Measurements from ENCODE around the gene SLC1A7. TPM values are rescaled to one million over a fixed set of nuclear protein-coding genes. Genes with fewer than 3 reads are reported as not detected.

SLC1A7 gene
- polyA plus RNA-seq, 1 donor from 2014 or later: not detected

GRCh38 chr1:53156783-53157182, 14.3 kb upstream of the SLC1A7 start:
- no peak for TF ChIP-seq RAD21 (conservative IDR thresholded peaks at IDR 0.05)
- TF ChIP-seq EZH2 (IDR thresholded peaks at IDR 0.05; ENCODE audit: borderline replicate concordance, insufficient read depth, low read length, poor library complexity, severe bottlenecking): no peak
- TF ChIP-seq REST (IDR thresholded peaks at IDR 0.05; ENCODE audit: borderline replicate concordance): no peak
- TF ChIP-seq TAF1 (IDR thresholded peaks at IDR 0.05; ENCODE audit: low read depth): no peak
- TF ChIP-seq CTCF (IDR thresholded peaks at IDR 0.05; ENCODE audit: poor library complexity, severe bottlenecking): no peak
- no peak for TF ChIP-seq MXI1 (conservative IDR thresholded peaks at IDR 0.05; ENCODE audit: poor library complexity, severe bottlenecking)
- no peak for TF ChIP-seq POLR2AphosphoS5 (IDR thresholded peaks at IDR 0.05)
- no peak for TF ChIP-seq SMC3 (conservative IDR thresholded peaks at IDR 0.05; ENCODE audit: poor library complexity)
- TF ChIP-seq EP300 (conservative IDR thresholded peaks at IDR 0.05; ENCODE audit: poor library complexity, severe bottlenecking): no peak
- Histone ChIP-seq H3K9me3 (ENCODE audit: low read length) (no peaks in the 10 kb centered on the region), H3K9me2 (ENCODE audit: insufficient read depth, low read length) (no peaks in the 10 kb centered on the region), H3K79me2 (replicated peaks; ENCODE audit: insufficient read depth, low read length) (no peaks in the 10 kb centered on the region), H3K9ac (ENCODE audit: low read length) (no peak overlapping the region), H3K27me3 (ENCODE audit: insufficient read depth, low read depth, low read length) (no peaks in the 10 kb centered on the region), H3K4me3 (ENCODE audit: low read length) (no peak overlapping the region), H3K27ac (ENCODE audit: low read length) (no peak overlapping the region), H3K36me3 (ENCODE audit: insufficient read depth, low read length) (no peaks in the 10 kb centered on the region), H3F3A (ENCODE audit: insufficient read depth, low read length, poor library complexity, severe bottlenecking) (no peaks in the 10 kb centered on the region), H4K20me1 (ENCODE audit: insufficient read depth) (no peaks in the 10 kb centered on the region), H2AFZ (ENCODE audit: low read depth, low read length) (no peak overlapping the region), H3K4me2 (ENCODE audit: low read length) (no peak overlapping the region)

GRCh38 chr1:53155945-53156344, 13.5 kb upstream of the SLC1A7 start:
- Histone ChIP-seq H4K20me1 (ENCODE audit: insufficient read depth) (no peaks in the 10 kb centered on the region), H3K27me3 (ENCODE audit: insufficient read depth, low read depth, low read length) (no peaks in the 10 kb centered on the region), H3K4me2 (ENCODE audit: low read length) (no peak overlapping the region), H3K36me3 (ENCODE audit: insufficient read depth, low read length) (no peaks in the 10 kb centered on the region), H3K9ac (ENCODE audit: low read length) (no peak overlapping the region), H3K79me2 (replicated peaks; ENCODE audit: insufficient read depth, low read length) (no peaks in the 10 kb centered on the region), H3K9me3 (ENCODE audit: low read length) (no peaks in the 10 kb centered on the region), H3K9me2 (ENCODE audit: insufficient read depth, low read length) (no peaks in the 10 kb centered on the region), H3F3A (ENCODE audit: insufficient read depth, low read length, poor library complexity, severe bottlenecking) (no peaks in the 10 kb centered on the region), H2AFZ (ENCODE audit: low read depth, low read length) (no peak overlapping the region), H3K27ac (ENCODE audit: low read length) (no peak overlapping the region), H3K4me3 (ENCODE audit: low read length) (no peak overlapping the region)
- no peak for TF ChIP-seq POLR2AphosphoS5 (IDR thresholded peaks at IDR 0.05)
- no peak for TF ChIP-seq TAF1 (IDR thresholded peaks at IDR 0.05; ENCODE audit: low read depth)
- no peak for TF ChIP-seq CTCF (IDR thresholded peaks at IDR 0.05; ENCODE audit: poor library complexity, severe bottlenecking)
- no peak for TF ChIP-seq MXI1 (conservative IDR thresholded peaks at IDR 0.05; ENCODE audit: poor library complexity, severe bottlenecking)
